Transverse colon (tissue), 4 donors: ENCODE results near the gene INTS6L.

ENCODE experiments used
- CTCF ChIP-seq, 5 experiments: fragments of 200-600 bp in 3 of 5; fragments of 450-650 bp in 2 of 5; sonication (generic) in 3 of 5; IDR thresholded peaks; 1 replicate in 2 of 5; 2 replicates in 3 of 5; pipeline ENCODE4 v1.5.1; 2016 to 2017; ENCODE audit warnings: antibody characterized with exemption in 5 of 5, inconsistent platforms in 3 of 5, mild to moderate bottlenecking in 2 of 5, moderate library complexity in 1 of 5
- EP300 ChIP-seq: sonication (generic); formaldehyde crosslinking; IDR thresholded peaks from one replicate; pipeline ENCODE4 v1.6.1; 2017; ENCODE audit warnings: antibody characterized with exemption, low read depth
- POLR2A ChIP-seq: fragments of 450-650 bp; IDR thresholded peaks from one replicate; pipeline ENCODE4 v1.6.1; 2016; ENCODE audit warnings: antibody characterized with exemption, mild to moderate bottlenecking, moderate library complexity
- POLR2AphosphoS5 ChIP-seq, 3 donors: sonication (generic); formaldehyde crosslinking; IDR thresholded peaks; one replicate each; pipeline ENCODE4 v1.6.1; 2016; ENCODE audit warnings: antibody characterized with exemption in 3 of 3

- TF ChIP-seq CTCF (IDR thresholded peaks at IDR 0.05) (no peak), EP300 (no peak), POLR2AphosphoS5 (IDR thresholded peaks at IDR 0.05) (no peak), POLR2A (no peak)
Observed at GRCh38 chrX:135520022-135520552, 373 bp upstream of the INTS6L start.
